ENCODE measurements around the gene RNASE1.

DNA sequence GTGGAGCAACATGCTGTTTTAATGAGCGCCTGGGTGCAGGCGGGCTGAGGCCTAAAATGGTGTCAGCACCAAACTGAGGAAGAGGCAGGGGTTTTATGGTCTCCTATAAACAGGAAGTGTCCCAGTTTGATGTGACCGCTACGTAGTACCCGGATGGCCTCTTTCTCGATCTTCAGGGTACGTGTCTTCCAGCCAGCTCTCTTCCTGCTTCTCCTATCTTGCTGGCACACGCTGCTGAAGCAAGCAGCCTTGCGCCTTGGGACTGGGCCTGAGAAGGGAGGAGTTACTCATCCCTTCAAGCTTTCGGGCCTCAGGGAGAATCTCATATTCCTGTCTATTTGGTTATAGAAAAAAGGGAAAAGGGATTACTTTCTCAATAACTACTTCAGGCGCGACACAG is 28.2 kb upstream of the RNASE1 start:
- TF ChIP-seq CTCF (IDR thresholded peaks at IDR 0.05) (no peak), POLR2A (IDR thresholded peaks at IDR 0.05) (no peak)

Data from uterus (tissue), 2 donors.